Upper lobe of left lung (tissue), 4 donors: ENCODE data around the gene ASIP.

Source experiments
- EP300 ChIP-seq, 4 donors: sonication (generic); formaldehyde crosslinking; IDR thresholded peaks; one replicate each; pipeline ENCODE4 v1.5.1; 2017; ENCODE audit warnings: antibody characterized with exemption in 4 of 4, control low read depth in 2 of 4
- POLR2AphosphoS5 ChIP-seq, 2 donors: sonication (generic); formaldehyde crosslinking; IDR thresholded peaks; one replicate each; pipeline ENCODE4 v1.5.1; 2017; ENCODE audit warnings: antibody characterized with exemption in 2 of 2
- TF ChIP-seq, protein P1 (sequence below), 6 experiments: fragments of 450-650 bp in 4 of 6; fragments of 200-600 bp in 2 of 6; sonication (generic) in 2 of 6; IDR thresholded peaks; one replicate each; pipeline ENCODE4 v1.5.1; 2016 to 2019; ENCODE audit warnings: antibody characterized with exemption in 6 of 6

DNA sequence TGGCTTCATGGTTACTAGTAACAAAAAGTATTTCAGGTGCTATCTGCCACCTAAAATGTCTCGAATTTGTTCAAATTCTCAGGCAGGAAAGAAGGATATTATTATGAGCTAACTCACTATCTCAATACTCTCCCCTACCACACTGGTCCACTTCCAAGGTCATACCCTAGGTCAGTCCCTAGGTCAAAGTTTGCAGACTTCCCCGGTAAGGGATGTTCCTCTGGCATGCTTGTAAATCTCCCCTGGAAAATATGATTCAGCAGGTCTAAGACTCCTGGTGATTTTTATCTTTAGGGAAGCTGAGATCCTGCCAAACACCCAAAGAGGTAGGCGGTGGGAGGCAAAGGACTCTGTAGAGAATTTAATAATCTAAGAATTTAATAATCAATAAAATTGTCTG lies 55.2 kb downstream of the ASIP start:
- no peak for TF ChIP-seq EP300 (IDR thresholded peaks at IDR 0.05)
- TF ChIP-seq, protein P1, sequence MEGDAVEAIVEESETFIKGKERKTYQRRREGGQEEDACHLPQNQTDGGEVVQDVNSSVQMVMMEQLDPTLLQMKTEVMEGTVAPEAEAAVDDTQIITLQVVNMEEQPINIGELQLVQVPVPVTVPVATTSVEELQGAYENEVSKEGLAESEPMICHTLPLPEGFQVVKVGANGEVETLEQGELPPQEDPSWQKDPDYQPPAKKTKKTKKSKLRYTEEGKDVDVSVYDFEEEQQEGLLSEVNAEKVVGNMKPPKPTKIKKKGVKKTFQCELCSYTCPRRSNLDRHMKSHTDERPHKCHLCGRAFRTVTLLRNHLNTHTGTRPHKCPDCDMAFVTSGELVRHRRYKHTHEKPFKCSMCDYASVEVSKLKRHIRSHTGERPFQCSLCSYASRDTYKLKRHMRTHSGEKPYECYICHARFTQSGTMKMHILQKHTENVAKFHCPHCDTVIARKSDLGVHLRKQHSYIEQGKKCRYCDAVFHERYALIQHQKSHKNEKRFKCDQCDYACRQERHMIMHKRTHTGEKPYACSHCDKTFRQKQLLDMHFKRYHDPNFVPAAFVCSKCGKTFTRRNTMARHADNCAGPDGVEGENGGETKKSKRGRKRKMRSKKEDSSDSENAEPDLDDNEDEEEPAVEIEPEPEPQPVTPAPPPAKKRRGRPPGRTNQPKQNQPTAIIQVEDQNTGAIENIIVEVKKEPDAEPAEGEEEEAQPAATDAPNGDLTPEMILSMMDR (IDR thresholded peaks at IDR 0.05): no peak
- no peak for TF ChIP-seq POLR2AphosphoS5 (IDR thresholded peaks at IDR 0.05)
